HepG2 (cell line): ENCODE results near the gene NTF3. TPM values are rescaled to one million over a fixed set of nuclear protein-coding genes. Genes with fewer than 3 reads are reported as not detected.

ENCODE experiments used
- ATAC-seq: fragments of 200-7000 bp; cut with Tn5 transposase; 3 replicates; pipeline ENCODE4 v1.9.1; 2020; ENCODE audit warnings: mild to moderate bottlenecking, moderate library complexity
- BruUV-seq: library from RNA; stranded (reverse); fragments of 400-500 nt; replicated peaks from 2 replicates; lab custom pipeline; 2021; lab: Mats Ljungman, UMichigan
- CTCF ChIA-PET: fragments of 300-600 bp; formaldehyde crosslinking; extraction: SDS; loops from one replicate; lab custom pipeline; 2021; ENCODE audit warnings: low total read pairs, inconsistent platforms, low intra/inter-chr PET ratio; lab: Yijun Ruan, JAX
- POLR2A ChIA-PET: fragments of 350-600 bp; sonication (Branson Sonifier 250); formaldehyde crosslinking; loops from one replicate; lab custom pipeline; 2020; ENCODE audit warnings: antibody characterized with exemption, inconsistent platforms; lab: Yijun Ruan, JAX
- DNase-seq: peaks from one replicate; pipeline ENCODE4 v3.0.0-alpha.2; 2015; ENCODE audit warnings: low spot score
- FAIRE-seq: peaks from 3 replicates; lab custom pipeline; 2011; peaks lifted over from hg19 to GRCh38; lab: Jason Lieb, UNC
- H2AFZ ChIP-seq: one replicate; pipeline ENCODE4 v1.6.1; 2011; ENCODE audit warnings: low read length, inconsistent platforms
- H3K27ac ChIP-seq: fragments of 300-600 bp; 3 replicates; pipeline ENCODE4 v1.8.0; 2011; ENCODE audit warnings: mixed run types, mild to moderate bottlenecking, mixed read lengths, low read length, inconsistent platforms; ENCODE audit not compliant: insufficient read depth; ENCODE audit errors: extremely low read length
- H3K27me3 ChIP-seq, 2 experiments: fragments of 200-600 bp in 1 of 2; 2 replicates in 1 of 2; 3 replicates in 1 of 2; pipeline versions ENCODE4 v1.6.0 to v1.8.0; 2011; ENCODE audit warnings: low read length in 2 of 2, mild to moderate bottlenecking in 2 of 2, moderate library complexity in 2 of 2, inconsistent platforms in 1 of 2; ENCODE audit not compliant: insufficient read depth in 2 of 2, control insufficient read depth in 1 of 2
- H3K36me3 ChIP-seq, 2 experiments: fragments of 200-600 bp in 1 of 2; replicated peaks in 1 of 2; 2 replicates in 1 of 2; 3 replicates in 1 of 2; pipeline versions ENCODE4 v1.5.1 to v1.8.0; 2011; ENCODE audit warnings: low read length in 2 of 2, inconsistent platforms in 1 of 2; ENCODE audit not compliant: insufficient read depth in 2 of 2, control insufficient read depth in 1 of 2
- H3K4me1 ChIP-seq: 2 replicates; pipeline ENCODE4 v1.5.1; 2012; ENCODE audit warnings: low read length, inconsistent platforms; ENCODE audit not compliant: insufficient read depth
- H3K4me2 ChIP-seq: 2 replicates; pipeline ENCODE4 v1.6.0; 2011; ENCODE audit warnings: low read depth, low read length, inconsistent platforms
- H3K4me3 ChIP-seq, 3 experiments: fragments of 200-600 bp in 1 of 3; sonication (generic), shearing (Covaris generic) in 1 of 3; replicated peaks in 1 of 3; 2 replicates each; pipeline ENCODE4 v1.5.1; 2011 to 2016; ENCODE audit warnings: low read length in 3 of 3, inconsistent platforms in 2 of 3, low read depth in 2 of 3, mild to moderate bottlenecking in 2 of 3, control low read depth in 1 of 3, mixed read lengths in 1 of 3; ENCODE audit not compliant: insufficient read depth in 1 of 3
- H3K79me2 ChIP-seq: one replicate; pipeline ENCODE4 v1.6.1; 2011; ENCODE audit warnings: low read length, inconsistent platforms; ENCODE audit not compliant: insufficient read depth
- H3K9ac ChIP-seq: 2 replicates; pipeline ENCODE4 v1.6.0; 2011; ENCODE audit warnings: mild to moderate bottlenecking, low read depth, low read length, inconsistent platforms; ENCODE audit not compliant: insufficient read depth
- H3K9me3 ChIP-seq: 2 replicates; pipeline ENCODE4 v1.5.1; 2012; ENCODE audit warnings: mild to moderate bottlenecking, low read length
- H4K20me1 ChIP-seq: 2 replicates; pipeline ENCODE4 v1.6.0; 2011; ENCODE audit warnings: inconsistent platforms, mild to moderate bottlenecking, low read length, moderate library complexity; ENCODE audit not compliant: insufficient read depth
- CHD4 ChIP-seq: fragments of 200-600 bp; sonication (generic); IDR thresholded peaks from 2 replicates; pipeline ENCODE4 v1.7.0; 2017; ENCODE audit warnings: mild to moderate bottlenecking, low read length, borderline replicate concordance
- ELF1 ChIP-seq: sonication (generic); formaldehyde crosslinking; IDR thresholded peaks from 2 replicates; pipeline ENCODE4 v1.4.0; 2020; ENCODE audit warnings: missing genetic modification reagents
- HOXA7 ChIP-seq: sonication (generic); formaldehyde crosslinking; IDR thresholded peaks from 2 replicates; pipeline ENCODE4 v1.8.1; 2022; ENCODE audit warnings: mild to moderate bottlenecking, missing genetic modification reagents, moderate library complexity
- NKX3-1 ChIP-seq: sonication (generic); formaldehyde crosslinking; IDR thresholded peaks from 2 replicates; pipeline ENCODE4 v1.5.0; 2020; ENCODE audit warnings: missing genetic modification reagents
- SP2 ChIP-seq: sonication (generic); formaldehyde crosslinking; IDR thresholded peaks from 2 replicates; pipeline ENCODE4 v1.5.1; 2020; ENCODE audit warnings: mild to moderate bottlenecking, missing genetic modification reagents
- SRSF9 ChIP-seq: fragments of 200-400 bp; formaldehyde crosslinking; IDR thresholded peaks from 2 replicates; pipeline ENCODE4 v1.6.1; 2018; ENCODE audit warnings: borderline replicate concordance, mild to moderate bottlenecking, low read depth, low read length; ENCODE audit not compliant: insufficient read depth, poor library complexity, severe bottlenecking
- TARDBP ChIP-seq: sonication (generic); formaldehyde crosslinking; IDR thresholded peaks from 2 replicates; pipeline ENCODE4 v1.8.0; 2022; ENCODE audit warnings: mild to moderate bottlenecking, missing genetic modification reagents
- THAP9 ChIP-seq: sonication (generic); formaldehyde crosslinking; IDR thresholded peaks from 2 replicates; pipeline ENCODE4; 2020; ENCODE audit warnings: missing genetic modification reagents, mild to moderate bottlenecking, borderline replicate concordance
- ZFP91 ChIP-seq: sonication (generic); formaldehyde crosslinking; IDR thresholded peaks from 2 replicates; pipeline ENCODE4 v1.9.0; 2022; ENCODE audit warnings: missing genetic modification reagents, mild to moderate bottlenecking, borderline replicate concordance
- ZGPAT ChIP-seq: IDR thresholded peaks from 2 replicates; pipeline ENCODE4 v1.6.1; 2016; ENCODE audit warnings: mild to moderate bottlenecking
- ZNF276 ChIP-seq: sonication (generic); formaldehyde crosslinking; IDR thresholded peaks from 2 replicates; pipeline ENCODE4 v1.4.0; 2020; ENCODE audit warnings: mild to moderate bottlenecking, low read depth, missing genetic modification reagents
- ZNF282 ChIP-seq: fragments of 450-650 bp; IDR thresholded peaks from 2 replicates; pipeline ENCODE4 v1.6.1; 2018; ENCODE audit not compliant: partially characterized antibody
- ZNF414 ChIP-seq: sonication (generic); formaldehyde crosslinking; IDR thresholded peaks from 2 replicates; pipeline ENCODE4 v1.5.0; 2020; ENCODE audit warnings: missing genetic modification reagents
- ZNF660 ChIP-seq: sonication (generic); formaldehyde crosslinking; IDR thresholded peaks from 2 replicates; pipeline ENCODE4 v1.5.1; 2020; ENCODE audit warnings: mild to moderate bottlenecking, low read depth, missing genetic modification reagents, borderline replicate concordance
- ZNF776 ChIP-seq: sonication (generic); formaldehyde crosslinking; IDR thresholded peaks from 2 replicates; pipeline ENCODE4 v1.4.0; 2020; ENCODE audit warnings: mild to moderate bottlenecking, missing genetic modification reagents
- WGBS: methylation state at CpG from one replicate; pipeline ENCODE4 v1.1.6; 2017; ENCODE audit warnings: low lambda C conversion rate; 5-methylcytosine and 5-hydroxymethylcytosine counted together
- in situ Hi-C: cut with HindIII; loops from 2 replicates; pipeline ENCODE4 v1.10.0; 2017; ENCODE audit warnings: low pct_unique_long_range_greater_than_20kb; ENCODE audit not compliant: extremely low pct_ligation_motif_present
- intact Hi-C: fragments of 100-400 bp; cut with micrococcal nuclease; formaldehyde crosslinking; loops from one replicate; pipeline ENCODE4 v1.10.0; 2022; ENCODE audit not compliant: unreplicated experiment
- polyA plus RNA-seq, 8 experiments: library from polyadenylated mRNA; depleted of rRNA in 3 of 8; stranded (reverse) in 7 of 8; unstranded in 1 of 8; fragments of >200 nt; fragmentation: Illumina TruSeq in 4 of 8; extraction: Trizol in 4 of 8; gene quantifications; 2 replicates each; pipeline versions ENCODE4 v1.2.1 to v1.2.3, GENCODE V29; 2011 to 2016; ENCODE audit warnings: low read depth in 4 of 8, missing spikeins in 1 of 8, mixed read lengths in 1 of 8; ENCODE audit not compliant: insufficient read depth in 1 of 8
- total RNA-seq, 5 experiments: library from RNA; depleted of rRNA; stranded (reverse); fragments of >200 nt; fragmentation: Illumina TruSeq; extraction: Trizol; gene quantifications; 2 replicates each; pipeline ENCODE4 v1.2.3, GENCODE V29; 2016; ENCODE audit warnings: low read depth in 1 of 5

The NTF3 gene
- total and polyA plus RNA-seq, 2 of the 13 experiments (the other 11 are each of a cell fraction or from before 2014, with no cell fraction given), result not detected

GRCh38 chr12:5470703-5471102 lies 38.8 kb downstream of the NTF3 start:
- in situ Hi-C loops, result no loop called here
- H3K9ac ChIP-seq, result no peak overlapping the region
- DNase-seq (no peak), ATAC-seq (no peak), FAIRE-seq (no peak)
- H4K20me1 ChIP-seq, result no peaks in the 10 kb centered on the region
- no peak overlapping the region for H3K27ac ChIP-seq
- 55% methylated on average over 2 of the region's 2 CpGs for WGBS
- no peak overlapping the region for H2AFZ ChIP-seq
- ChIA-PET POLR2A (no interaction called here), CTCF (no interaction called here)
- H3K79me2 ChIP-seq, result no peaks in the 10 kb centered on the region
- H3K9me3 ChIP-seq, result no peaks in the 10 kb centered on the region
- H3K4me3 ChIP-seq, result no peak overlapping the region
- H3K4me1 ChIP-seq, result no peaks in the 10 kb centered on the region
- no peaks in the 10 kb centered on the region for H3K36me3 ChIP-seq
- peaks cover 2 to 14% of the 10 kb centered on the region in 2 experiments; a peak in 2 of 5 replicates for H3K27me3 ChIP-seq
- intact Hi-C loops, result no loop called here
- no peak overlapping the region for H3K4me2 ChIP-seq
- no TSS peak for BruUV-seq
- TF ChIP-seq NKX3-1 (CRISPR knock-in tag), result no peak
- TF ChIP-seq SP2 (CRISPR knock-in tag), result no peak
- no peak for TF ChIP-seq ZNF276 (CRISPR knock-in tag)
- no peak for TF ChIP-seq HOXA7 (CRISPR knock-in tag)
- TF ChIP-seq ZNF282, result no peak
- TF ChIP-seq ZFP91 (CRISPR knock-in tag), result no peak
- no peak for TF ChIP-seq SRSF9
- no peak for TF ChIP-seq ZNF776
- no peak for TF ChIP-seq THAP9 (CRISPR knock-in tag)
- no peak for TF ChIP-seq TARDBP (CRISPR knock-in tag)
- no peak for TF ChIP-seq ELF1
- no peak for TF ChIP-seq ZGPAT
- TF ChIP-seq ZNF660 (CRISPR knock-in tag), result no peak
- no peak for TF ChIP-seq ZNF414 (CRISPR knock-in tag)
- TF ChIP-seq CHD4, result no peak
